ENCODE data around the gene HIP1.
"Not testable (repeated sequence)": the region's sequence is repeated elsewhere in the genome, so short reads cannot be mapped to it uniquely, and the experiment has no call there.

The HIP1 gene

DNA sequence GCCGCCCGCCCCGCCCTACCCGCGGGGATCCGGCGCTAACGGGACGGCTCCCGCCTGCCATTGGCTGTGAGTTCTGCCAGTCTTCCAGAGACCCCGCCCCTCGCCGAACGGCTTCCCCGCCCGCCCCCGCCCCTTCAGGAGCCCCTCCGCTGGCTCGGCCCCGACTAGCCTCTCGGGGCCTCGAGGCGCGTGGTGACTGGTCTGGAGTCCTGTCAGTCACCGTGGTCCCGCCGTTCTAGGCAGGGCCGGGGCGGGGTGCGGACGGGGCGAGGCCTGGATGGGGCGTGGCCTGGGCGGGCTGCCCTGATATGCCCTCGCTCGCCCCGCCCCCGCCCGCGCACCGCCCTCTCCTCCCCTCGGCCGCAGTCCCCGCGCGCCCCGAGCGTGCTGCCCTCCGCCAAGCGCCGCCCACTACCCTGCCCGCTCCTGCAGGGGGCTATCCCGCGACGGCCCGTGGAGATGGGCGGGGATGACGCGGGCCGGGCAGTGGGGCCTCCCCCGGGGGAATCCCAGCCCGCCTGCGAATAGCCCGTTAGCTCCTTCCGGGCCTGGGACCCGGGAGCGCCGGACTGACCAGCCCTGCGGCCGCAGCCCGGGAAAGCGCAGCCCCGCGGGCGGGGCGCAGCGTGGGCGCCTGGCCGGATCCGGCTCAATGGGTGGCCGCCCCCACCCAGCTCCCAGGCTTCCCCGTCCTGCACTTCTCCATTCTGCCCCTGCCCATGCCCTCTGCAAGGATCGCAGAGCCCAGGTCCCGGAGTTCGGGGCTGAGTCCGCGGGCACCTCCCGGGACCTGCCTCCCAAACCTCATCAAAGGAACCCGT, 444 bp upstream of the HIP1 start:
- DNase-seq: peak; percentile 99

DNA sequence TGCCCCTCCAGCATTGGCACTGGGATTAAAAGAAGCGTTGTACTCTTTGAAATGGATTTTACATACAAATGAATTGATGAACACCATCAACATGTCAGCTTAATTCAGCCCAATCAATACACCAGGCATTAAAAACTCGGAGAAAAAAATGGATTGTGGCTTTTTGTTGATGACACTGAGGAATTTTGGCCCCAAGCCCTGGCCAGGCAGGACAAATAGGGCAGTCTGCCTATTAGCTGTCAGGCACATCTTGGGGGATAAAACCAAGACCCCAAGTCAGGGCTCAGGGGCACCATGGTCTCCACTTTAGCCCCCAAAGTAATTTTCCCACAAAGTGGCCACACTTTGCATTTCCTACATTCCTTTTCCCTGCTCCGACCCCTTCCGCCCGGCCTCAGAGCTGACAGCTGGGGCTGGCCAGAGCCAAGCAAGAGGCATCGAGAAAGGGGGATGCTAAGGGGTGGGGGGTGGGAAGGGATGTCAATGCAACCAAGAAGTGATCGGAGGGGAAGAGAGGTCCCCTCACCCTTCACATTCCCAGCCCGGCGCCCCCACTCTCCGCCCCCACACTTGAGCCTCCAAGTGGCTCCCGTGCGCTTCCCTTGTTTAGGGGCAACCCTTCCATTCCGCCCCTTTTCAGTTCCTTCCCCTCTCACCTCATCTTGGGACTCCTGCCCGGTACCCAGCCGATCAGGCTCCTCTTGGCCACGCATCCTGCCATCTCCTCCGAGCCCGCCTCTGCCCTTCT, 711 bp downstream of the HIP1 start:
- DNase-seq: no peak

DNA sequence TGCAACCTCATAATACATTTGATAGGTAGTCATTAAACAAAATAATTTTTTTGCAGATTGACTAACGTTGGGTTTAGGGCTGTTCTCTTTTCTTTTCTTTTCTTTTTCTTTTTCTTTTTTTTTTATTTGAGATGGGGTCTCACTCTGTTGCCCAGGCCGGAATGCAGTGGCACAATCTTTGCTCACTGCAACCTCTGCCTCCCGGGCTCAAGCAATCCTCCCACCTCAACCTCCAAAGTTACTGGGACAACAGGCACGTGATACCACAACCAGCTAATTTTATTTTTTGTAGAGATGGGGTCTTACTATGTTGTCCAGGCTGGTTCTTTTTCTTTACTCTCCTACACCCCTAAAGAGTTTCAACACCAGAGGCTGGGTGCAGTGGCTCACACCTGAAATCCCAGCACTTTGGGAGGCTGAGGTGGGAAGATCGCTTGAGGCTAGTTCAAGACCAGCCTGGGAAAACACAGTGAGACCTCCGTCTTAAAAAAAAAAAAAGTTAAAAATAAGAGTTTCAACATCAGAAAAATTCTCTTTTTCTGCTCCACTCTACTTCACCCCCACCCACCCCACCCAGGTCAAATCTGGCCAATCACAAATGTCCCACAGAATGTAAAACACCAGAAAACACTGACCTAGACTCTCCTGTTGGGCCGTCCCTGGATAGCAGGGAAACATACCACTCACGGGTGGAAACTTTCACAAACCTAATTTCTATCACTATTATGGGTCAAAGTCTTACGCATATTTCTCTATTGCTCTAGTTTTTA, 3.0 kb downstream of the HIP1 start:
- DNase-seq: no peak

DNA sequence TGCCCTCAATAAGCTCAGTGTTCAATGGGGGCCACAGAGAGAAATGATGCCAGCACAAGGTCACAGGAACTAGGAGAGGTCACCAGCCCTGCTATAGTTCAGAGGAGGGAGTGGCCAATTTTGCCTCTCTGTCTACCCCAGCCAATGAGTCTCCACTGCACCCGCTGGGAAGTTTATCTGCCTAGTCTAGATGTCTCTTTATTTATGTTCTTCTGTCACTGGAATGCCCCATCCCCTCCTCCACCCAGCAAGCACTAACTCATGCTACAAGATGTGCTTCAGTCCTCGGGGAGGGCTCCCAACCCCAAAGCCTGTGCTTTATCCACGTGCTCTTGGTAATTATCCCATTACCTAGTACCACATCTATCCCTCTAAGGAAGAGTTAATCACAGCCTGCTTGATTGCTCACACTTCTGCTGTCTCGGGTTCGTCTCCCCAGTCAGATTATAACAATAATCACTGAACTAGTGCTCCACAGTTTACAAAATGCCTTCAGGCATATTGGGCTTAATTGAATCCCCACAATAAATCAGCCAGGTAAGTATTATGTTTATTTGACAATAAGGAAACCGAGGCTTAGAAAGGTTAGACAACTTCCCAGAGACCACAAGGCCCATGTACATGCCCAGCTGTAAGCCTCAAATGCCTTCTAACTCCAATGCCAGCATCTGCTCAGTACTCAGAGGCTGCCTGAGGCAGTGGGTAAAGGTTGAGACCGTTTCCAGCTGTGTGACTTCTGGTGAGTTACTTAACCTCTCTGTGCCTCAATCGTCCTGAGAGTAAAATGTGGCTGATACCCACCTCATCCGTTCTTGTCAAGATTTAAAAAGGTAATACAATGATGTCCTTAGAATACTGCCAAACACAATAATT, 3.9 kb downstream of the HIP1 start:
- DNase-seq: no peak

DNA sequence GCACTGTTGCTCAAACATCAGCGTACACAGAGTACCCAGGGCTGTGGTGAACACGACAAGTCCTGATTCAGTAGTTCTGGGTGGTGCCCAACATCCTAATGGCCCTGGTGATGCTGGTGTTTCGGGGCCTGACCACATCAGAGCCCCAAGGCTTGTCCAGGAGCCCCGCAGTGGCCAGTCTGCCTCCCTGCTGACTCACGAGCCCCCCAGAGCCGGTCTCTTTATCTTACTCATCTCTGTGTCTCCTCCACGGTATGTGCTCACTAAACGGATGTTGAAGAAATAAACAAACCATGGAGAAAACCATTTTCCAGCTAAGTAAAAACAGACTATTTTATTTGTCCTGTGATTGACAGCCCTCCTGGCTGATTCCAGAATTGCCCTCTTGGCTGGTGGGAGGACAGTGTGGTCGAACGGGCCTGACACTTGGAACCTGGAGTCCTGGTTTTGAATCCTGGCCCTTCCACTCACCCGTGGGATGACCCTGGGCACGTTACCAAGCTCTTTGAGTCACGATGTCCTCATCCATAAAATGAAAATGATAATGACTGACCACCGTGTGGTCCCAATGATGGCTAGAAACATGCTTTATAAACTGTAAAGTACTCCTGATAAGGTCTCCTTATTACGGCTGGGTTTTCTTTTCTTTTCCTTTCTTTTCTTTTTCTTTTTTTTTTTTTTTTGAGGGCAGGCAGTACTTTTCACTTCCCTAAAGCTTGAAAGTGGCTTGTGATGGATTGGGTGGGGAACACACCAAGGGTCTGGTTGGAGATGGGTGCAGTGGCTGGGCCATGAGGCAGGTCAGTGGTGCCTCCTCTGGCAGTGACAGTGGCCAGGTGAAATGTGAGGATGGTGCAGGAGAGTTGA, 5.7 kb downstream of the HIP1 start:
- no peak for DNase-seq

DNA sequence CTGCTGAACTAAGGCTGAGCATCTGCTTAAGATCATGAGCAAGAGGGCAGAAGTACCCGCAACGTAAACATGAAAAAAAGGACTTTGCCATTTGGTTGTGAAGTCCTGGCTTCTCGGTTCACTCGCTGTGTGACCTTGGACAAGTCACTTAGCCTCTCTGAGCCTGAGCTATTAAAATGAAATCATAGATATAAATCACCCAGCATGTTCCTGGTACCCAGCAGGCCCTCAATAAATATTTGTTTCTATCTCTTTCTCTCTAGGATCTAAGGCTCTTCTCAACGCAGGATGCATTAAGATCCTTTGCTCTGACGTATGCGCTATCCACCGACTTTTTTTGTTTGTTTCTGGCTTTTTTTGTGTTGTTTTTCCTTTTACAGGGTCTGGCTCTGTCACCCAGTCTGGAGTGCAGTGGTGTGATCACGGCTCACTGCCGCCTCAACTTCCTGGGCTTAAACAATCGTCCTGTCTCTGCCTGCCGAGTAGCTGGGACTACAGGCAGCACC, 6.7 kb downstream of the HIP1 start:
- no peak for DNase-seq

DNA sequence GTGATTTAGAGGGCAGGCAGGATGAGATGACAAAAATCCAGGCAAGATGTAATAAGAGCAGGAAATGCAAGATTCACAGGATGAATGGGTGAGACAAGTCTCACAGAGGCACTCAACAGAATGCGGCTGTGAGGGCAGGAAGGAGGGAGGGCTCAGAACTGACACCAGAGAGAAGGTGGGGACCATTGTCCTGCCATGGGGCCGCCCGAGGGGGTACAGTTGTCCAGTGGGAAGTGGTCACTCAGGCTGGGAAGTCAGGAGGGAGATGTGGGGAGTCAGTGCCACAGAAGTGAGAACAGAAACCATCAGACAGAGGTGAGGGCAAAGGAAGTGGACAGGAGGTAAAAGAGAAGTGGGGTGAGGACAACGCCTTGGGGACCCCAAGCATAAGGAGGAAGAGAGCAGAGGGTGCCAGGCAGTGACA, 8.9 kb downstream of the HIP1 start:
- no peak for DNase-seq

DNA sequence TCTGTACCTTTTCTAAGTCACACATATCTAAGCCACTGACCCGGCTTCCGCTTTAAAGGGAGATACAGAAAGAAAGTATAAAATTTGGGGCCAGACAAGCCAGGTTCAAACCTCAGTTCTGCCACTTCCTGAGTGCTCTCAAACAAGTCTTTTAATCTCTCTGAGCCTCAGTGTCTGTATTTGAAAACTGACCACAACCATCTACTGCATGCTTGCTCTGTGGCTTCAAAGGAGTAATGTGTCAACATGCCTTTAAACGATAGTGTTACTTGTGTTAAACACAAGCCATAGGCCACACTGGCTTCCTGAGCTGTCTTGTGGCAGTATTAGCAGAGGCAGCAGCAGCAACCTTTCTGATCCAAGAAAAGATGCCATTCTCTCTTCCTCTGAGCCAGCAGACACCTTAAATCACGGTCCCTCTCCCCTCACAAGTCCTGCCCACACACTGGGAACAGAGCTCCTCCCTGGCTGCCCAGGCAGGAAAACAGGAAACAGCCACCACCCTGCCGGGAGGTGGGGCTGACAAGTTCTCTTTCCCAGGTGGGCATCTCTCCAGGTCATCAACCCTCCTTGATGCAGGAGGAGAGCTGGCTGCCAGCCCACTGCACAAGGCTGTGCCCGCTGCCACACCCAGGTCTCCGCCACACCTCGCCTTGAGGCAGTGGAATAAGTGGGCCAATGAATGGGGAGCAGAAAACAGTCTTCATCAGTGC, 10.7 kb downstream of the HIP1 start:
- no peak for DNase-seq

DNA sequence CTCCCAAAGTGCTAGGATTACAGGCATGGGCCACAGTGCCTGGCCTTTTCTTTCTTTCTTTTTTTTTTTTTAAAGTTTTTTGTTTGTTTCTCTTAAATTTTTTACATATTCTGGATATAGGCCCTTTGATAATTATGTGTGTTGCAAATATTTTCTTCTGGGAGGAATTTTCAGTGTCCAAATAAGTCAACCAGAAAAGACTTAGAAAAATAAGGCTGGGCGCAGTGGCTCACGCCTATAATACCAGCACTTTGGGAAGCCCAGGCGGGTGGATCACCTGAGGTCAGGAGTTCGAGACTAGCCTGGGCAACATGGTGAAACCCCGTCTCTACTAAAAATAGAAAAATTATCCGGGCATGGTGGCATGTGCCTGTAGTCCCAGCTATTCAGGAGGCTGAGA, 11.4 kb downstream of the HIP1 start:
- DNase-seq: not testable (repeated sequence)

DNA sequence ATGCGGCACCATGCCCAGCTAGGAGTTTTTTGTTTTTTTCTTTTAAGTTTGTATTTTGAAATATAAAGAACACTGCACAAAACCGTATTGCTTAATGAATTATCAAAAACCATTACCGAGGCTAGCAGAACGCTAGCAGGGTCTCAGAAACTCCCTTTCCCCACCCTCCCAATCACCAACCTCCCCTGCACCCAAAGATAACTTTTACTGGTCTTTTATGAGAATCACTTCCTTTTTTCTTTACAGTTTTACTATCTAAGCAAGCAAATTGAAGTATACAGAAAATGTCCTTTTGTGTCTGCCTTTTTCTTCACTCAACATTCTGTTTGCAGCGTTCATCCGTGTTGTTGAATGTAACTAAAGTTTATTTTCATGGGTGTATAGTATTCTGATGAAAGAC, 13.4 kb downstream of the HIP1 start:
- DNase-seq: no peak

DNA sequence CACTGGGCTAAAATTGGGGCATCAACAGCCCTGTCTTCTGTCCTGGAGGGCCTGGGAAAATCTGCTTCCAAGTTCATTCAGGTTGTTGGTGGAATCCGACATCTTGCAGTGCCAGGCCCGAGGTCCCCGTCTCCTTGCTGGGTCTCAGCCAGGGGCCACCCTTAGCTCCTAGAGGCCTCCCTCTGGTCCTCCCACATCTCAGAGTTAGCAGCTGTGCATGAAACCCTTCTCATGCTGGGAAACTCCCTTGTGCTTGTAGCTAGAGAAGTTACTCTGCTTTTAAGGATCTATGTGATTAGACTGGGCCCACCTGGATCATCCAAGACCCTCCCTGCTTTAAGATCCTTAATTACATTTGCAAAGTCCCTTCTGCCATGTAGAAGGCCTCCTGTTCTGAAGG, 15.3 kb downstream of the HIP1 start:
- DNase-seq: no peak

DNA sequence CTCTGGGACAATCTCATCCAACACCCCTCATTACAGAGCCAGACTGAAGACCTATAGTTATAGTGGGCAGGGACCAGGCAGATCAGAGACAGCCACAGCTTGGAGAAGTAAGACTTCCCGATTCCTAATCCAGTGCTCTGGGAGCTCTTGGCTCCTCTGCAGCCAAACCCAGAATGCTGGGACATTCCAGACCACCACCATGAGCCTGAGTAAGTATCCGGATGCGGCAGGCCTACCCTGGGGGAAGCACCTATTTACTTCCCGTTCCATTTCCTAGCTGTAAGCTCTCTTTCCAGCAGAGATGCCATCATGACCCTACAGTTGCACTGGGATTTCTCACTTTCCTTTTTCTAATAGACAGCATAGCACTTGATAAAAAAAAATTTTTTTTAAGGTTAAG, 16.4 kb downstream of the HIP1 start:
- DNase-seq: no peak

DNA sequence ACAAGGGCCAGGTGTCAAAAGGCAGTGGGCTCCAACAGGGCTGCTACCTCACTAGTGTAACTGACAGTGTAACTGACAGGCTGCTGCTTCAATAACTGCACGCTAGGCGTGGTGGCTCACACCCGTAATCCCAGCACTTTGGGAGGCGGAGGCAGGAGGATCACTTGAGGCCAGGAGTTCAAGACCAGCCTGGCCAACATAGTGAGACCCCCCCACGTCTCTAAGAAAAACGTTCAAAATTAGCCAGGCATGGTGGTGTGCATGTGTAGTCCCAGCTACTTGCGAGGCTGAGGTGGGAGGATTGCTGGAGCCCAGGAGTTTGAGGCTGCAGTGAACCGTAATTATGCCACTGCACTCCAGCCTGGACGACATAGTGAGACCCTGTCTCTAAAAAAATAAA, 16.8 kb downstream of the HIP1 start:
- DNase-seq: not testable (repeated sequence)

DNA sequence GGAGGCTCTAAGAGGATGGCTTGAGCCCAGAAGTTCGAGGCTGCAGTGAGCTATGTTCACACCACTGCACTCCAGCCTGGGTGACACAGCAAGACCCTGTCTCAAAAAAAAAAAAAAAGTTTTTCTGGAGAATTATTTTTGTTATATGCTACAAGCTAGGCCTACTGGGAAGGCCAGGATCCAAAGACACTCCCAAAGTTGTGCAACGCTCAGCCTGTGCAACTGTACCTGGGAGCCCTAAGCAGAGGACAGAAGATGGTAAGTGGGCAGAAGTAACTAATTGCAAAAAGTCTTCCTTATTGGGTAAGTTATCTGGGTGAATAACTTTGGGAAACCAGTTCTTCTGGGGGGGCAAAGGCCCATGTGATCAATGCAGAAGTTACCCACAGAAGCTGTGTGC, 17.3 kb downstream of the HIP1 start:
- no peak for DNase-seq

DNA sequence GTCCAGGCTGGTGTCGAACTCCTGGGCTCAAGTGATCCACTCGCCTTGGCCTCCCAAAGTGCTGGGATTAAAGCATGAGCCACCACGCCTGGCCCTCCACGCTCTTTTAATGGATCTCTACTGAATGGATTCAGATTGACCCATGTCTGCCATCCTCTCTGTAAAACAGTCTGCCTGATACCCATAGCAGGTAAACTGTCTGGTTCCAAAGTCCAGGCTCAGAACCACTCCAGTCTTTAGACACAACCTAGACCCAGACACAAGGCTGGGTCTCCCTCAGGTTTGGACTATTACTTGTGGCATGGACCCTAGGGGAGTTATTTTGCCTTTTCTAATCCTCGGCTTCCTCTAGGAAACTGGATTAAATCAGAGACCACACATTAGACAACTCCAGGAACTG, 19.1 kb downstream of the HIP1 start:
- DNase-seq: no peak

DNA sequence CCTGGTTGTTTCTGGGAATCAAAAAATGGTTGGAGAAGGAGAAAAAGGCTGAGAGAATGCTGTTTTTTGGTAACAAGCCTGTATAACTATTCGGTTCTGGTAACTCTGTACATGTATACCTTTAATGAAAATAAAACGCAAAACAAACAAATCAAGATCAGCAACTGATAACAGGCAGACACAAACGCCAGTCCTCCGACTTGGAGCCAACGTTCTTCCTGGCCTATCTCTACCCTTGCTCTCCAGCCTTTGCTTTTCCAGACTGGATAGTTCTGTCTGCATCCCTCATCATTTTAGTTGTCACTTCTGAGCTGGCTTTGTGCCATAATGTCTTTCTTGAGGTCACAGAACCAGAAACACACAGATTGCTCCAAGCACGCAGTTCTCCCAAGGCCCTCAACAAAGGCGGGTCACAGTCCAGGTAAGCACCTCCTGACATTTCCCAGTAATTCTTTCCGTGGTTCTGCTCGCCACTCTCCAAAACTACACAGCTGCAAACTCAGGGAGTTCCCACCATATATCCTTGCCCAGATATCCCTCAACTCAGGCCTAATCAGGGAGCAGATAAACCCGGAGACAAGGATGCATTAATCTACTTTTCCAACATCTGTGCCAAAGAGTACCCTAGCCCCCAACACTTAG, 20.2 kb downstream of the HIP1 start:
- no peak for DNase-seq

DNA sequence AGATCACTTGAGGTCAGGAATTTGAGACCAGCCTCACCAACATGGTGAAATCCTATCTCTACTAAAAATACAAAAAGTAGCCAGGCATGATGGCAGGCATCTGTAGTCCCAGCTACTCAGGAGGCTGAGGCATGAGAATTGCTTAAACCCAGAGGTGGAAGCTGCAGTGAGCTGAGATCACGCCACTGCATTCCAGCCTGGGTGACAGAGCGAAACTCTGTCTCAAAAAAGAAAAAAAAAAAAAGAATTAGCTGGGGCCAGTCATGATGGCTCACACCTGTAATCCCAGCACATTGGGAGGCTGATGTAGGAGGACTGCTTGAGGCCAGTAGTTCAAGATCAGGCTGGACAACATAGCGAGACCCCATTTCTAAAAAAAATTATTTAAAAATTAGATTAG, 21.0 kb downstream of the HIP1 start:
- DNase-seq: not testable (repeated sequence)

DNA sequence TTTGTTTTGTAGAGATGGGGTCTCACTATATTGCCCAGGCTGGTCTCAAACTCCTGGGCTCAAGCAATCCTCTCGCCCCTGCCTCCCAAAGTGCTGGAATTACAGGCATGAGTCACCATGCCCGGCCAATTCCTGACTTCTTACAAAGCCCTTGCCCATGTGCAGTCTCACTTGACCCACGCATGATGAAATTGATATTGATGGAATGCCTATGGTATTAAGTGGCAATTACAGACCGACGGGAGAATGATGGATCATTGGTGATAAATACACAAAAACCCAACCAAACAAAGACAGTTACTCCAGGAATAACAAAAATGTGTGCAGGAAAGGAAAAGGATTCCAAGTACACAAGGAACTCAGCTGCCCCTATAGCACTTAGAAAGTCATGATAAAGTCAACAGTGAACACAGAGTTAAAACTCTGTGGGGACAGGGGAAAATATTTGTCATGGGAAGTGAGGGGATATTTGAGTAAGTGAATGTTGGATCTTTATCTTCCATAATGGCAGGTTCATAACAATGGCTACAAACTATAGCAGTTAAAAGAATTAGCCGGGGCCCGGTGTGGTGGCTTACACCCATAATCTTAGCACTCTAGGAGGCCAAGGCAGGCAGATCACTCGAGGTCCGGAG, 21.6 kb downstream of the HIP1 start:
- no peak for DNase-seq

DNA sequence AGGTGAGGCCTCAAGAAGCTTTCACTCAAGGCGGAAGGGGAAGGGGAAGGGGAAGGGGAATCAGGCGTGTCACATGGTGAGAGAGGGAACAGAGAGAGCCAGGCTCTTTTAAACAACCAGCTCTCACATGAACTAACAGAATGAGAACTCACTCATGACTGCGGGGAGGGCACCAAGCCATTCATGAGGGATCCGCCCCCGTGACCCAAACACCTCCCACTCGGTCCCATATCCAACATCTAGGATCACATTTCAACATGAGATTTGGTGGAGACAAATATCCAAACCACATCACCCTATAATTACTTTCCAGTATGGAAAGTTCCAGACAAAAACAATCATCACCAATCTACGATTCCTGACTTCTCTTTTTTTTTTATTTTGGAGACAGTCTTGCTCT, 22.9 kb downstream of the HIP1 start:
- no peak for DNase-seq
